Activated CD4-positive, alpha-beta T cell treated with anti-CD3 and anti-CD28 coated beads, Interleukin-2, amount 50 U/mL, for 1 hour (primary cell): ENCODE data around the gene IFT27.
"Not testable (repeated sequence)": the region's sequence is repeated elsewhere in the genome, so short reads cannot be mapped to it uniquely, and the experiment has no call there.

ENCODE experiments used
- DNase-seq: peaks from one replicate; pipeline ENCODE4 v3.0.0-alpha.2; 2020

Gene IFT27

DNA sequence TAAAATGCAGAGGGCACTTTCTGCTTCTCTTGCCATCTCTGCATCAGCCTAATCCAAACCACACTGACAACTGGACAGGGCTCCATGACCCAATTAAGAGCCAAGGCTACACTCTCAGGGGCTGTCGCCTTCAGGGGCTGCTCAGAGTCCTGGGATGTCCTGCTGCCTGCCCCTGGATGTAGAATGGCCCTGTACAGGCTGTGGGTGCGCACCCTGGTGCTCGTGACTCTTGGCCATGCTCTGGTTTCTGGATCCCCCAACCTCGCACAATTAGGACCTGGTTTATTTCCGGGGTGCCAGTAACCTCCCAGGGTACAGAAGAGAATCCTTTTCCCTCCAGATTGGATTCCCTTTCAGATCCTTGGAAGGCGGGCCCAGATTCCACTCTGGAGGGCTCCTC is 11.3 kb downstream of the IFT27 start:
- no peak for DNase-seq

GRCh38 chr22:36764060-36764459 is 11.9 kb downstream of the IFT27 start:
- DNase-seq = no peak

- DNase-seq = no peak
Measured at GRCh38 chr22:36763576-36763975, 12.3 kb downstream of the IFT27 start.

- no peak for DNase-seq
Measured at GRCh38 chr22:36762687-36763260, 13.1 kb downstream of the IFT27 start.

DNA sequence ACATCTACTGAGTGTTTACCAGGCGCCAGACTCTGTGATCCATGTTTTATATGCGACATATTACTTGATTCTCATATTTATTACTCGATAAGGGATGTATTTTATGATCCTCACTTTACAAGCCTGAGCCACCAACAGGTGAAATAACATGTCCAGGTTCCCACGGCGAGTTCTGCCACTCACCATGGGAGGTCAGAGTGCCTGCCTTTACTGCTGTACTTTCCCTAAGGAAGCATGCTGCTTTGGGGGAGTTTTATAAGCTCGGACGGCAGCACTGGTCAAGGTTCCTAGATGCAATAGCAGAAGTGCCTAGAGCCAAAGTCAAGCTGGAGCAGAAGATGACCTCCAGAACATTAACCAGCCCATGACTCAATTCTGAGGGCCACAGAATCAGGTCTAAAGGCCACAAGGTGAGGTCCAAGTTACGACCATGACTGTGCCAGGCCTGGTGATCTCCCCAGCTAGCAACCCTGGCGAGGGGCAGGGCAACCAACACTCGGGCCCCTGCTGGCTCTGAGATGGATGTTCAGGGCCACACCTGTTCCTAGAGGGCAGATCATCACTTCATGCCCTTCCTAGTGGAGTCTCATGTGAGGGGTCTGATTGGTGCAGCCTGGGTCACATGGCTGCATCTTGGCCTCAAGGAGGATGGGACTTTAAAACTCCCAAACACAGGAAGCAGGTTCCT is 14.2 kb downstream of the IFT27 start:
- DNase-seq = no peak

DNA sequence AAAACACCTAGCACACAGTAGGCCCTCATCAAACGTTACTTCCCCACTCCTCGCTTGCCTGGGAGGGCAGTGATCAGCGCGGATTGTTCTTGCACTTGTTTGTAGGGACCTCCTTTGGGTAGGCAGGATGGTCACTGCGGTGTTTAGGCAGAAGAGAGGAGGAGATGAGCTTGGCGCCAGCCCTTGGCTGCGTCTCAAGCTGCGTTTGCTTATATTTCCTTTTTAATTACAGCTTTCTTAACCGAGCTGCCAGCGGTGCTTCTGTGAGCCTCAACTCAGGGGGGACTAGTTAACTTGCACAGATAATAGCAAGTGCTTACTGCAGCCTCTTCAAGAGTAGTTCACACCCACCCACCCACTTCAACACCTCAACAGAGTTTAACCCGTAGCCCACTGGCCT is 15.1 kb downstream of the IFT27 start:
- DNase-seq = no peak

- no peak for DNase-seq
Measured at GRCh38 chr22:36759481-36760159, 16.3 kb downstream of the IFT27 start.

DNA sequence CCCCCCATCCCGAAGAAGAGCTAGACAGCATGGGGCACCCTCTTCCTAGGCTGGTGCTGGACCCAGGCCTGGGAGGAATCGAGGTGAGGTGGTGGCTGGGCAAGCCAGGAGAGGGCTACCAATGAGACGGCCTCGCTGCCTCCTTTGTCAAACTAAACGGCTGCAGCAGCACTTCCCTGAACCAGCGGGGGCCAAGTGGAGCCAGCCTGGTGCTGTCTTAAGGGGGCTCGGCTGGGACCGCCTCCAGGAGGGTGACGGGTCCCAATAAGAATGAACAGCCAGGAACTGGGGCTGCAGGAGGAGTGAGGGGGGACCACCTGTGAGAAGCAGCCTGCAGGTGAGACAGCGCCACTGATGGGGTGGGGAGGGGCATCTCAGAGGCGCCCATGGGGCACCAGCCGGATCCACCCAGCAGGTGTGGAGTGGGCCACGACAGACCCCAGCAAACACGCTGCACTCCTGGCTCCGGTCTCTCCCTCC is 17.1 kb downstream of the IFT27 start:
- no peak for DNase-seq

GRCh38 chr22:36757668-36758211 is 18.2 kb downstream of the IFT27 start:
- DNase-seq = peak; percentile 72

DNA sequence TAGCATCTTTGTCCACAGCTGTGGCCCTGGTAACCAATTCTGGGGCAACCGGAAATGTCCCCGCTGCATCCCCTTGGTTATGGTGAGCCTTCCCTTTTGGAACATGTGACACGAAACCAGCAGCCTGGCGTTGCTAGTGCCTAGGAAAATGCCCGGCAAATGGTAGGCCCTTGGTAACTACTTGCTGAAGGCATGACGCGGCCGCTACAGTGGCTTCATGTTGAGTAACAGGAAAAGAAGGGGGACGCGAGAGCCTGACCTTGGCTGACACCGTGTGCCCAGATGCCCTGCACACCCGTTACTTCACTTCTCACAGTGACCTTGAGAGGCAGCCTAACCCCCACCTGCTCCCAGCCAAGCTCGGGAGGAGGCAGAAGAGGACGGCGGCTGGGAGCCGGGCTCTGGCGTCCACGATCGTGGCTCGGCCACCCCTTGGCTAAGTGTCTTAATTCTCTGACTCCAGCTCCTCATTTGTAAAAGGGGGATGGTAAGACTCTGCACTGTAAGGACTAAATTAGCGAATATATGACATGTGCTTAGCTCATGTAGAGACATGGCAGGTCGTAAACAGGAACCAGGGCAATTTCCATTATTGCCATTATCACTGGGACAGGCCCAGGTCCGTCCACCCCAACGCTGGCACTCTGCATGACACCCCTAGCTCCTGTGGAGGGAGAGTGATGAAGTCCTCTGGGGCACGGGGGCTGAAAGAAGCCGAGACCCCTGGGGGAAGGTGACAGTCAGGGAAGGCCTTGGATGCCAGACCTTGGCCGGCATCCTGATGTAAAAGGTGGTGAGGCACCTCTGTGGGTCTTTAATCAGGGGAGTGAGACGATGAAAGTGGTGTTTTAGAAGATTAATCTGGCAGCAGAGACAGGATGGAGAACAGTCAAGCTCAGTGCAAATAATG is 18.9 kb downstream of the IFT27 start:
- no peak for DNase-seq

DNA sequence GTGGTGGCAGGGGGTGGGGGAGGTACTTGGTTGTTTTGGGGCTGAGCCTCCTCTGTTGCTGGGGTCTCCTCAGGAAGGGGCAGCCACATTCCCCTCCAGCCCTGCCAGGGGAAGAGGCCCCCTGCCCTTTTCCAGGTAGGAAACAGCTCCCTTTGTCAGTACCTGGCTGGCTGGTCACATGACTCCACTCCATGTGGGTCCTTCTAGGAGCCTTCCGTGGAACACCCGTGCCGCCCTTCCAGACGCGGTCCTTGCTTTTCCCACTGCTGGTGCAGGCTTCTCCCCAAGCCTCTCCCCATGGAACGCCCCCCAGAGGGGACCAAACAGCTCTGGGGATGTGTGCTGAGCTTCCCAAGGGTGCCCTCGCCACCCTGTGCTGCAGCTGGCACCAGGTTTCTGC is 19.9 kb downstream of the IFT27 start:
- DNase-seq = no peak

GRCh38 chr22:36755316-36755715 is 20.6 kb downstream of the IFT27 start:
- DNase-seq = no peak

DNA sequence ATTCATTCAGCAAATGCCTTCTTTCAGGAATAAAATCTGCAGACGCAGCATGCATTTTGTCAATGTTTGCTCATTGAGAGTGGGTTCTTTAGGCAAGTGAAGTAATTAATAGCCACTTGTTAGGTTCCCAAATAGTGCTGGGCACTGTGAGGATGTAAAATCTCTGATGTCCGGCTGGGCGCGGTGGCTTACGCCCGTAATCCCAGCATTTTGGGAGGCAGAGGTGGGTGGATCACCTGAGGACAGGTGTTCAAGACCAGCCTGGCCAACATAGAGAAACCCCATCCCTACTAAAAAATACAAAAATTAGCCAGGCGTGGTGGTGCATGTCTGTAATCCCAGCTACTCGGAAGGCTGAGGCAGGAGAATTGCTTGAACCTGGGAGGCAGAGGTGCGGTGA is 21.0 kb downstream of the IFT27 start:
- DNase-seq = not testable (repeated sequence)

DNA sequence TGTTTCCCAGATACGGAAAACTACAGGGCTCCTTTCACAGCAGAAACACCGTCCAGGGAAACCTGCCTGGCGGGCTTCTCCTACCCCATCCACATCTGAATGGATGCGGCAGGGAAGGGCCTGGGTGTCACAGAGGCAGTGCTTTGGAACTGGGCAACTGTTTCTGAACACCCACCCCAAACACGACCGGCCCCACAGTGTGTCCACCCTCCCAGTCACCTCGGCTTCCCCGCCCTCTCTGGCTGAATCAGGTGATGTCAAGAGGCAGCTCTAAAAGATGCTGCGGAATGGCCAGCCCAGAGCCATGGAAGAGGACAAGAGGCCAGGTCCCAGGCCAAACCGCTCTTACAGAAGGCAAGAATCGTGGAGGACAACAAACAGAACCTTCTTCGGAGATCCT is 22.0 kb downstream of the IFT27 start:
- DNase-seq = no peak

DNA sequence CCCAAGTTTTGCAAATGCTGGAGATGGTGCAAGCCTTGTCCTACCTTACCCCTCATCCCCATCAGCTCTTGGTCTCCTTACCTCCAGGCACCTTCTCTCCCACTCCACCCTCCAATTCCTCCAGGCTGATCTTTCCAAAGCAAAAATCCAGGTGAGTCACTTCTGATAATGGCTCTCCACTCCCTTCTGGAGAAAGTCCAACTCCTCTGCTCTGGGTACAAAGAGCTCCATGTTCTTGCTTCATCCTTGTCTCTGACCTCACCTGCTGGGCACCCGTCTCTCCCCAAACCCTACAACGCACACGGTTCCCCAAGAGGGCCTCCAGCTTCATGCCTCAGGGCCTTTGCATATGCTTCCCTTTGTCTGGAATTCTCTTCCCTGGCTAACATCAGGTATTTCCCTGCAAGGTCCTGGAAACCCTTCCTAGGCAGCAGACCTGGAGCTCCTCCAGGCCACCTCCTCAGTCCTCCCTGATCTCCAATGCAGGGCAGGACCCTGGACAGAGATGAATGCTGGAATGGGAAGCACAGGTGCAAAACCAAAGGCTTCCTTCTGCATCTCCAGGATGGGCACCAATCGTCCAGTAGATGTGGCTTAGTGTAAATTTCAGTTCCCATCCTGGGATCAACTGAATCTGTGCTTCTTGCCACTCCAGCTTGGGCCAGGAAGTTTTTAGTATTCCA is 22.7 kb downstream of the IFT27 start:
- no peak for DNase-seq

DNA sequence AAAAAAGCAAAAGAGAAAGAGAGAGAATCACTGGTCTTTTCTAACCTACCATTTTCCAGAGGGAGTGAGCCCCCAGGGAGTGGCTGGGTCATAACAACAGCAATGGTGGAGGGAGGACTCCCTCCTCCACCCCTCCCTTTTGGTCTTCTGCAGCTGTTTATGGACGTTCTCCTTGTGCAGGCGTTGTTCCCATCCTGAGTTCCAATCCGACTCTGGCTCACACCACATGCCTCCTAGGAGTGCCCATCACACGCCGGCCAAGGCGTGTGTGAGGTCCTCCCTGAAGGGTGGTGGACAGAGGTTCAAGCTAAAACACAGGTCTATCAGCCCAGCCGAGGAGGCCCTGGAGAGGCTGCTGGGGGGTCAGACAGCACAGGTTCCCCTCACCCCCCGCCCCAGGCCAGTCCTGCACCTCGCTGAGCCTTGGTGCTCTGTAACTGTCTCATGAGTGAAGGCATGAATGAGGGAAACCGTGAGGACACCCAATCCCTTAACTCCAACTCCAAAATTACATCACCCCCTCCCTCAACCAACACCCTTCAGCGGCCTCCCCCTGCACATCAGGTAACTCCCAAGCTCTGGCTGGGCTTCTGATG is 29.4 kb downstream of the IFT27 start:
- DNase-seq = no peak

DNA sequence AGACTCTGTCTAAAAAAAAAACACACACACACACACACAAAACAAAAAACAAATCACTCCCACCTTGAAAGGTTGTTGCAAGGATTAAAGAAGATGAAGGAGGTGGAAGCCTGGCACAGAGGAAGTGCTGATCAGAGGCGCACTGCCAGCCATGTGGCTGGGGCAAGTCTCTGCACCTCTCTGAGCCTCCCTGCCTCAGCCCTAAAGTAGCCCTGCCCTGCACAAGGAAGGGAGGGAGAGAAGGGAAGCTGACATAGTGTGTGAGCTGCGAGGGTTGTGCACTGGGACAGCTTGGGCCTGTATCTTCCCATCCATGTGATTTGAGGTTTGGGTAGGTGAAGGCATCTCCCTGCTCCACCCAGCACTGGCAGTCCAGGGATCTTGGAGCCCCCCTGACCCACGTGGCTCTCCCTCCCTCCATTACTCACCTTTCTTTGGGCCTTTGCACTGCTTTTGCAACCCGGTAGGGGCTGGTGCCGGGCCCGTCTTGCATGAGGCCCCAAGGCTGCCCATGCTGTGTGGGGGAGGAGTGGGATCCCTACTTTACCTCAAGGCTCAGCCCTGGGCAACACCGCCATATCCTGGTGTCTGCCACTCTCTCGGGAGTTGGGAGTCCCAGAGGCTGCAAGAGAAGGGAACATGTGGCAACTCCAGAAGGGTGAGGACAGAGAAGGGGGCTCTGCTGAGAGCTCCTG is 30.5 kb downstream of the IFT27 start:
- DNase-seq = no peak

GRCh38 chr22:36744791-36745190 is 31.1 kb downstream of the IFT27 start:
- no peak for DNase-seq

DNA sequence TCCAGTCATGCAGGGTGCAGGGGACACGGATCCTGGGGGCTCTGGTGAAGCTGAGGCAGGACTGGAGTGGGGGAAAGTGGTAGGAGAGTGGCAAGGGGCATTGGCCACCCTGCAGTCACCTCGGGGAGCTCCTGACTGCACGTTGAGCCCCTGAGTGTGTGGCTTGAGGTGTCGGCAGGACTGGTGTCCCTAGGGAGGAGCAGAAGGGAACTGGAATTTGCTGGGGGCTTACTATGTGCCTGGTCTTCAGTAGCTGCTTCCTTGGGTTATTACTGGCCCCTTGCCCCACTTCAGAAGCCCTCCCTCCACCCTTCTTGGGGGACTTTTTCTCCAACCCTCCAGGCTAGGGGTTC is 31.5 kb downstream of the IFT27 start:
- no peak for DNase-seq

GRCh38 chr22:36743591-36744412 is 32.1 kb downstream of the IFT27 start:
- DNase-seq = no peak
